ENCODE data around the gene DMAP1.

DNA sequence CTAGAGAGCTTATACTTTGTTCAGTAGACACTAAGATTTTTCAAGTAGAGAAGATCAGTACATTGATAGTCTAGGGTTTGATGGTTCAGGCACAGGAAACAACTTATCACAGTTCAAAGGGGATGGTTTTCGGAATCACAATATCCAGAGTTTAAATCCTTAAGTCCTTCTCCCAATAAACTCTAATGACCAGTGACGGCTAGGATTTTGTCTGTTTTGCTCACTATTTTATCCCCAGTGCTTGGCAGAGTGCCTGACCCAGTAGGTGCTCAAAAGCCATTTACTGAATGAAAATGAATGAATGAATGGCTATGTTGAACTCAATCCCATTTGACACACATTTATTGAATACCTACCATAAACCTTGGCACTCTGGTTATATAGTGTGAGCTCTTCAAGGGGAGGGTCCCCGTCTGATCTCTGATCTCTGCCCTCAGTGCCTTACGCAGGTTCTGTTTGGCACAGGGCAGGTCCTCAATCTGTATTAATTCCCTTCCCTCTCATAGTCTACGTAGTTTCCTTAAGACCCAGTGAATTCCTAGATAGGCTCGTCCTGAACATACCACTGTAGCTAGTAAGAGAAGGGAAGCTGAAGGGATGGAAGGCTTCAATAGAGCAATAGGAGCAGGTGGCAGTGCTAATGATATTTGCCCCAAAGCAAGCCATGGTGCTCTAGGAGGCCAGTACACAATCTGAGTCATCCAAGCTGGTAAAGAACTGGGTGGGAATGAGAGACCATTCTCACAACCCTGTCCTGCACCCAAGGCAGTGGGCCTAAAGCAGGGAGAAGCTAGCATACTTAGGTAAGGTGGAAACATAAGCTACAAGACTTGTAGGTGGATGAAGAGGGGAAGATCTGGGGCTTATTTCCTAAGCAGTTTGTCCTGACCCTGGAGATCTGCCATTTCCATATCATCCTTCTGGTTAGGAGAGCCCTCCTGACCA lies 53.4 kb downstream of the DMAP1 start:
- TF ChIP-seq, protein P1, sequence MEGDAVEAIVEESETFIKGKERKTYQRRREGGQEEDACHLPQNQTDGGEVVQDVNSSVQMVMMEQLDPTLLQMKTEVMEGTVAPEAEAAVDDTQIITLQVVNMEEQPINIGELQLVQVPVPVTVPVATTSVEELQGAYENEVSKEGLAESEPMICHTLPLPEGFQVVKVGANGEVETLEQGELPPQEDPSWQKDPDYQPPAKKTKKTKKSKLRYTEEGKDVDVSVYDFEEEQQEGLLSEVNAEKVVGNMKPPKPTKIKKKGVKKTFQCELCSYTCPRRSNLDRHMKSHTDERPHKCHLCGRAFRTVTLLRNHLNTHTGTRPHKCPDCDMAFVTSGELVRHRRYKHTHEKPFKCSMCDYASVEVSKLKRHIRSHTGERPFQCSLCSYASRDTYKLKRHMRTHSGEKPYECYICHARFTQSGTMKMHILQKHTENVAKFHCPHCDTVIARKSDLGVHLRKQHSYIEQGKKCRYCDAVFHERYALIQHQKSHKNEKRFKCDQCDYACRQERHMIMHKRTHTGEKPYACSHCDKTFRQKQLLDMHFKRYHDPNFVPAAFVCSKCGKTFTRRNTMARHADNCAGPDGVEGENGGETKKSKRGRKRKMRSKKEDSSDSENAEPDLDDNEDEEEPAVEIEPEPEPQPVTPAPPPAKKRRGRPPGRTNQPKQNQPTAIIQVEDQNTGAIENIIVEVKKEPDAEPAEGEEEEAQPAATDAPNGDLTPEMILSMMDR (tag by site-specific recombination; IDR thresholded peaks at IDR 0.05), result no peak
- TF ChIP-seq HOXA7 (CRISPR knock-in tag; IDR thresholded peaks at IDR 0.05; ENCODE audit: borderline replicate concordance) (no peak), ZNF174 (tag by site-specific recombination; IDR thresholded peaks at IDR 0.05) (no peak), ZNF274 (IDR thresholded peaks at IDR 0.05; ENCODE audit: low read length) (no peak), ZNF274 (tag by site-specific recombination; IDR thresholded peaks at IDR 0.05; ENCODE audit: borderline replicate concordance) (no peak), ZXDB (tag by site-specific recombination; IDR thresholded peaks at IDR 0.05) (no peak), ZNF366 (tag by site-specific recombination; conservative IDR thresholded peaks at IDR 0.05) (no peak), ZFP37 (tag by site-specific recombination; IDR thresholded peaks at IDR 0.05) (no peak), KLF9 (tag by site-specific recombination; IDR thresholded peaks at IDR 0.05; ENCODE audit: low read depth) (no peak), ZNF324 (tag by site-specific recombination; IDR thresholded peaks at IDR 0.05) (no peak)
- TF ChIP-seq, protein P2, sequence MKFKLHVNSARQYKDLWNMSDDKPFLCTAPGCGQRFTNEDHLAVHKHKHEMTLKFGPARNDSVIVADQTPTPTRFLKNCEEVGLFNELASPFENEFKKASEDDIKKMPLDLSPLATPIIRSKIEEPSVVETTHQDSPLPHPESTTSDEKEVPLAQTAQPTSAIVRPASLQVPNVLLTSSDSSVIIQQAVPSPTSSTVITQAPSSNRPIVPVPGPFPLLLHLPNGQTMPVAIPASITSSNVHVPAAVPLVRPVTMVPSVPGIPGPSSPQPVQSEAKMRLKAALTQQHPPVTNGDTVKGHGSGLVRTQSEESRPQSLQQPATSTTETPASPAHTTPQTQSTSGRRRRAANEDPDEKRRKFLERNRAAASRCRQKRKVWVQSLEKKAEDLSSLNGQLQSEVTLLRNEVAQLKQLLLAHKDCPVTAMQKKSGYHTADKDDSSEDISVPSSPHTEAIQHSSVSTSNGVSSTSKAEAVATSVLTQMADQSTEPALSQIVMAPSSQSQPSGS (tag by site-specific recombination; IDR thresholded peaks at IDR 0.05; ENCODE audit: low read depth), result no peak
- TF ChIP-seq, protein P3, sequence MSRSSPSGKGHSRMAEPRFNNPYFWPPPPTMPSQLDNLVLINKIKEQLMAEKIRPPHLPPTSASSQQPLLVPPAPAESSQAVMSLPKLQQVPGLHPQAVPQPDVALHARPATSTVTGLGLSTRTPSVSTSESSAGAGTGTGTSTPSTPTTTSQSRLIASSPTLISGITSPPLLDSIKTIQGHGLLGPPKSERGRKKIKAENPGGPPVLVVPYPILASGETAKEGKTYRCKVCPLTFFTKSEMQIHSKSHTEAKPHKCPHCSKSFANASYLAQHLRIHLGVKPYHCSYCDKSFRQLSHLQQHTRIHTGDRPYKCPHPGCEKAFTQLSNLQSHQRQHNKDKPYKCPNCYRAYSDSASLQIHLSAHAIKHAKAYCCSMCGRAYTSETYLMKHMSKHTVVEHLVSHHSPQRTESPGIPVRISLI (tag by site-specific recombination; IDR thresholded peaks at IDR 0.05), result no peak
- TF ChIP-seq, protein P4, sequence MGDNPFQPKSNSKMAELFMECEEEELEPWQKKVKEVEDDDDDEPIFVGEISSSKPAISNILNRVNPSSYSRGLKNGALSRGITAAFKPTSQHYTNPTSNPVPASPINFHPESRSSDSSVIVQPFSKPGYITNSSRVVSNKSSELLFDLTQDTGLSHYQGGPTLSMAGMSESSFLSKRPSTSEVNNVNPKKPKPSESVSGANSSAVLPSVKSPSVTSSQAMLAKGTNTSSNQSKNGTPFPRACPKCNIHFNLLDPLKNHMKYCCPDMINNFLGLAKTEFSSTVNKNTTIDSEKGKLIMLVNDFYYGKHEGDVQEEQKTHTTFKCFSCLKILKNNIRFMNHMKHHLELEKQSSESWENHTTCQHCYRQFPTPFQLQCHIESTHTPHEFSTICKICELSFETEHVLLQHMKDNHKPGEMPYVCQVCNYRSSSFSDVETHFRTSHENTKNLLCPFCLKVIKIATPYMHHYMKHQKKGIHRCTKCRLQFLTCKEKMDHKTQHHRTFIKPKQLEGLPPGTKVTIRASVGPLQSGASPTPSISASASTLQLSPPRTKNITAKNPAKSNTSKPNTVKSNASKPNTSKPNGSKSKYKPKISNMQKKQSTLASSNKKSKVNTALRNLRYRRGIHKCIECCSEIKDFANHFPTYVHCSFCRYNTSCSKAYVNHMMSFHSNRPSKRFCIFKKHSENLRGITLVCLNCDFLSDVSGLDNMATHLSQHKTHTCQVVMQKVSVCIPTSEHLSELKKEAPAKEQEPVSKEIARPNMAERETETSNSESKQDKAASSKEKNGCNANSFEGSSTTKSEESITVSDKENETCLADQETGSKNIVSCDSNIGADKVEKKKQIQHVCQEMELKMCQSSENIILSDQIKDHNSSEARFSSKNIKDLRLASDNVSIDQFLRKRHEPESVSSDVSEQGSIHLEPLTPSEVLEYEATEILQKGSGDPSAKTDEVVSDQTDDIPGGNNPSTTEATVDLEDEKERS (tag by site-specific recombination; IDR thresholded peaks at IDR 0.05), result no peak
- TF ChIP-seq, protein P5, sequence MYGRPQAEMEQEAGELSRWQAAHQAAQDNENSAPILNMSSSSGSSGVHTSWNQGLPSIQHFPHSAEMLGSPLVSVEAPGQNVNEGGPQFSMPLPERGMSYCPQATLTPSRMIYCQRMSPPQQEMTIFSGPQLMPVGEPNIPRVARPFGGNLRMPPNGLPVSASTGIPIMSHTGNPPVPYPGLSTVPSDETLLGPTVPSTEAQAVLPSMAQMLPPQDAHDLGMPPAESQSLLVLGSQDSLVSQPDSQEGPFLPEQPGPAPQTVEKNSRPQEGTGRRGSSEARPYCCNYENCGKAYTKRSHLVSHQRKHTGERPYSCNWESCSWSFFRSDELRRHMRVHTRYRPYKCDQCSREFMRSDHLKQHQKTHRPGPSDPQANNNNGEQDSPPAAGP (tag by site-specific recombination; IDR thresholded peaks at IDR 0.05), result no peak

Data from HEK293 (cell line).